Right lobe of liver (tissue), 4 donors: ENCODE results near the gene TROAP.

Experiments
- CTCF ChIP-seq, 4 donors: fragments of 200-600 bp in 3 of 4; fragments of 450-650 bp in 1 of 4; IDR thresholded peaks; one replicate each; pipeline versions ENCODE4 v1.5.1 to v1.8.0; 2016 to 2022; ENCODE audit warnings: antibody characterized with exemption in 4 of 4, mild to moderate bottlenecking in 2 of 4
- POLR2A ChIP-seq: fragments of 450-650 bp; IDR thresholded peaks from one replicate; pipeline ENCODE4 v1.6.1; 2017; ENCODE audit warnings: antibody characterized with exemption, mild to moderate bottlenecking
- donor health status: DM: no; HTN: no; CAD: no.
- donor health status: DM: no; HTN: no; CAD: no.
- donor health status: DM: no; HTN: yes; CAD: no.

DNA sequence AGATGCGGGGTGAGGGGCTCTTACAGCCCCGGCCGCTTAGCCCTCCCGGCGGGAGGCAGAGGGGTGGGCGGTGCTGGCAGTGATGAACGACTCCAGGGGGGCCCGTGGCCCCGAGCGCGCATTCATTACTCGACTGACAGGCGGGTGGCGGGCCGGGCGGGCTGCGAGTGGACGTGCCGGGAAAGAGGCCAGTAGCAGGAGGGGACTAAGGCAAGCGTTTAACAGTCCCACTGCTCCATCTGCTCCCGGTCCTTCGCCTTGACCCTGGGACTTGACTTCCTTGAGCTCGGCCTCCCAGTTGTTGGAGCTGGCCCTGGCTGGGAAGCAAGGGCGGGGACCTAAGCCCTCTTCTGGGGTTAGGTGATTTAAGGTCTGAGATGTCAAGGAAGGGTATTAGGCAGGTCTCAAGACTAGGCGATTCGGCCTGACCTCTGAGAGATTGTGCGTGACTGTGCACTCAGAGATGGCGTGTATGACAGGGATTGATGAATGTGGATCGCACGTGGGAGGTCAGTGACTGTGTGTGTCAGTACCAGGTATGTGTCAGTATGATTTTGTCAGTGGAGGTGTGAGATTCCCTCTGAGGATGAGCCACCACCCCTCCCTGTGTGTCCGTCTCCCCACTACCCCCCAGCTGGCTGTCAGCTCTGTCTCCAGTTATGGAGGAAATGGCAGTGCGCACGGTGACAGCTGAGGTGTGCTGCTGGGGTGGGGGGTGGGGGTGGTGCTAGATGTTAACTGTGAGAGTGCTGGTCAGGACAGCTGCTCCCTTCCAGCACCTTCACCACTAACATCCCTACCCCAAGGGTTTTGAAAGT lies 20.1 kb downstream of the TROAP start:
- no peak for TF ChIP-seq CTCF (IDR thresholded peaks at IDR 0.05)
- TF ChIP-seq POLR2A: no peak
